ENCODE measurements around the gene CA11.

The CA11 gene

GRCh38 chr19:48606463-48607358 lies 39.3 kb downstream of the CA11 start, which contains the start of gene SPACA4:
TSS of gene SPACA4 (plus strand) at chr19:48606742. CDS start at chr19:48606979, 237 bp downstream.
- no peak for DNase-seq (ENCODE audit: low spot score)
- TF ChIP-seq CTCF (IDR thresholded peaks at IDR 0.05; ENCODE audit: extremely low read depth, missing control alignments): no peak

- TF ChIP-seq CTCF (IDR thresholded peaks at IDR 0.05; ENCODE audit: extremely low read depth, missing control alignments): no peak
- no peak for DNase-seq (ENCODE audit: low spot score)
Measured at GRCh38 chr19:48603850-48604249, 42.1 kb downstream of the CA11 start.

GRCh38 chr19:48603449-48603848 lies 42.5 kb downstream of the CA11 start:
- no peak for TF ChIP-seq CTCF (IDR thresholded peaks at IDR 0.05; ENCODE audit: extremely low read depth, missing control alignments)
- DNase-seq (ENCODE audit: low spot score): no peak

- DNase-seq (ENCODE audit: low spot score): no peak
- no peak for TF ChIP-seq CTCF (IDR thresholded peaks at IDR 0.05; ENCODE audit: extremely low read depth, missing control alignments)
Measured at GRCh38 chr19:48603001-48603400, 43.0 kb downstream of the CA11 start.

- no peak for DNase-seq (ENCODE audit: low spot score)
- TF ChIP-seq CTCF (IDR thresholded peaks at IDR 0.05; ENCODE audit: extremely low read depth, missing control alignments): no peak
Measured at GRCh38 chr19:48600679-48601417, 45.1 kb downstream of the CA11 start.

- TF ChIP-seq CTCF (IDR thresholded peaks at IDR 0.05; ENCODE audit: extremely low read depth, missing control alignments): no peak
- no peak for DNase-seq (ENCODE audit: low spot score)
Measured at GRCh38 chr19:48598996-48599700, 46.8 kb downstream of the CA11 start.
